Immature natural killer cell (primary cell): ENCODE results near the gene CYBA. TPM values are rescaled to one million over a fixed set of nuclear protein-coding genes. Genes with fewer than 3 reads are reported as not detected.
A peak's percentile ranks its signal among the peaks of the same experiment; 100 is the strongest.

Experiments
- DNase-seq, 3 donors: peaks; one replicate each; pipeline ENCODE4 v3.0.0; 2022; ENCODE audit warnings: mixed read lengths in 1 of 3
- H3K27ac Mint-ChIP-seq, 6 donors: one replicate each; pipeline ENCODE4 v1.8.0; 2020; ENCODE audit warnings: mixed read lengths in 6 of 6, mild to moderate bottlenecking in 5 of 6, inconsistent platforms in 4 of 6, moderate library complexity in 3 of 6
- H3K27me3 Mint-ChIP-seq, 3 donors: one replicate each; pipeline ENCODE4 v1.8.0; 2020 to 2021; ENCODE audit warnings: low read depth in 3 of 3, mild to moderate bottlenecking in 3 of 3, mixed read lengths in 3 of 3, moderate library complexity in 3 of 3, inconsistent platforms in 1 of 3
- H3K36me3 Mint-ChIP-seq, 3 donors: one replicate each; pipeline ENCODE4 v1.8.0; 2020; ENCODE audit warnings: mixed read lengths in 3 of 3, inconsistent platforms in 2 of 3, mild to moderate bottlenecking in 2 of 3
- H3K4me1 Mint-ChIP-seq, 2 donors: one replicate each; pipeline ENCODE4 v1.8.0; 2020; ENCODE audit warnings: inconsistent platforms in 2 of 2, mild to moderate bottlenecking in 2 of 2, mixed read lengths in 2 of 2, moderate library complexity in 1 of 2
- H3K4me3 Mint-ChIP-seq, 5 donors: one replicate each; pipeline ENCODE4 v1.8.0; 2020; ENCODE audit warnings: mild to moderate bottlenecking in 5 of 5, mixed read lengths in 5 of 5, inconsistent platforms in 3 of 5, moderate library complexity in 3 of 5
- H3K9me3 Mint-ChIP-seq, 6 donors: one replicate each; pipeline ENCODE4 v1.8.0; 2020; ENCODE audit warnings: mild to moderate bottlenecking in 6 of 6, mixed read lengths in 6 of 6, inconsistent platforms in 4 of 6, moderate library complexity in 3 of 6
- polyA plus RNA-seq, 3 donors: library from polyadenylated mRNA; unstranded; fragments of 300-500 nt; fragmentation: Illumina TruSeq; gene quantifications; one replicate each; pipeline ENCODE4 v1.2.3, GENCODE V29; 2021

CYBA gene
- polyA plus RNA-seq, 3 donors from 2014 or later = 2,079 to 2,787 (median 2,690) TPM

DNA sequence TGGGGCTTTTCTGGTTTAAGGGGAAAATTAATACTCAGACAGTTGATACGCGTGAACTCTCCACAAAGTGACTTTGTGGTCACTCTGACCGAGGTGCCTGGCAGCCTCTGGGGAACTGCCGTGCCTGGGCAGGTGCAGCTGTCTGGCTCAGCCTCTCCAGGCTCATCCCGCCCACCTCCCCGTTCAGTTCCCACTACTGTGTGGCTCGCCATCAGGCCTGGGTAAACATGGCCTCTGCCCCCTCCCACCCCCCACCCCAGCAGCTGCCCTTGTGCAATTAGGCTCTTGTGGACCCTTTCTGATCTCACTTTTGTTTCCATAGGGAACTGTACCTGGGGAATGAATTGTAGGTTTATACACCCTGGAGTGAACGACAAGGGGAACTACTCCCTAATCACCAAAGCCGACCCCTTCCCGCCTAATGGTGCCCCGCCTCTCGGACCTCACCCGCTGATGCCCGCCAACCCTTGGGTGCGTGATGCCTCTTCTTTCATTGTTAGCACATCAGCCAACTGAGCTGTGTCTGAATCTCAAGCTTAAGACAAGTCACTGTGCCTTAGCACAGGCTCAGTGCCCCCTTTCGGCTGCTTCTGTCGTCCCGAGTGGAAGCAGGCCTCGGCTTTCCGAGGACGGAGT is 52.9 kb downstream of the CYBA start:
- Mint-ChIP-seq H3K27me3 (peaks cover 0 to 3% (median 2%) of the 10 kb centered on the region in 3 donors), H3K27ac (no peak overlapping the region), H3K4me3 (no peak overlapping the region), H3K9me3 (no peaks in the 10 kb centered on the region), H3K4me1 (peaks cover 5 to 26% of the 10 kb centered on the region in 2 donors), H3K36me3 (peaks cover 5 to 22% (median 10%) of the 10 kb centered on the region in 3 donors)
- DNase-seq = no peak

GRCh38 chr16:88596483-88596882 is 54.4 kb downstream of the CYBA start:
- DNase-seq = no peak
- Mint-ChIP-seq H3K36me3 (peaks cover under 1 to 31% (median 16%) of the 10 kb centered on the region in 3 donors), H3K4me3 (no peak overlapping the region), H3K27me3 (peaks cover 0 to 6% (median 5%) of the 10 kb centered on the region in 3 donors), H3K4me1 (peaks cover 11 to 38% of the 10 kb centered on the region in 2 donors), H3K9me3 (no peaks in the 10 kb centered on the region), H3K27ac (no peak overlapping the region)

- Mint-ChIP-seq H3K9me3 (no peaks in the 10 kb centered on the region), H3K27me3 (peaks cover 0 to 6% (median 5%) of the 10 kb centered on the region in 3 donors), H3K27ac (peak overlapping the region in 1 of 6 donors; percentile 21), H3K36me3 (peaks cover 0 to 28% (median 16%) of the 10 kb centered on the region in 3 donors), H3K4me3 (no peak overlapping the region), H3K4me1 (peaks cover 11 to 37% of the 10 kb centered on the region in 2 donors)
- DNase-seq = no peak
Observed at GRCh38 chr16:88595921-88596320, 54.9 kb downstream of the CYBA start.

GRCh38 chr16:88595101-88595500 is 55.8 kb downstream of the CYBA start:
- no peak for DNase-seq
- H3K4me1 Mint-ChIP-seq = peaks cover 11 to 31% of the 10 kb centered on the region in 2 donors
- H3K4me3 Mint-ChIP-seq = no peak overlapping the region
- peaks cover 0 to 22% (median 16%) of the 10 kb centered on the region in 3 donors for H3K36me3 Mint-ChIP-seq
- H3K27ac Mint-ChIP-seq = no peak overlapping the region
- H3K27me3 Mint-ChIP-seq = peaks cover 0 to 5% (median 4%) of the 10 kb centered on the region in 3 donors
- H3K9me3 Mint-ChIP-seq = no peaks in the 10 kb centered on the region

DNA sequence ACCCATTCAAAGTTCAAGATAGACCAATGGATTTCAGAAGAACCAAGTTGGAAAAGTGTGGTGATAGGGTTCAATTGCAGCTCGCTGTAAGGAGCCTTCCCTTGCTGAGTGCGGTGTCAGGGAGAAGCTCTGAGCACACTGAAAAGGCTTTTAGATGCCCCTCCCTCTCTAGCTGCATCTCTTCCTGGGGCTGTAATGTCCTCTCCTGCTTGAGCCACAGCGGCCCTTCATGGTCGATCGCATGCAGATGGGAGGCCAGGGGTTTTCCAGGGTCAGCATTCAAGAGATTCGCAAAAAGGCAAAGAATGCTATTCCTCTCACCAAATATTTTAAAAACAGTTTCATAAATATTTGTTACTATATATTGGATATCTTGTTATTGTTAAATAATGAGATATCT is 56.9 kb downstream of the CYBA start:
- Mint-ChIP-seq H3K36me3 (peaks cover 0 to 23% (median 19%) of the 10 kb centered on the region in 3 donors), H3K9me3 (no peaks in the 10 kb centered on the region), H3K4me1 (peaks cover 11 to 30% of the 10 kb centered on the region in 2 donors), H3K27ac (no peak overlapping the region), H3K27me3 (peaks cover 0 to 5% (median 4%) of the 10 kb centered on the region in 3 donors), H3K4me3 (no peak overlapping the region)
- DNase-seq = no peak

DNA sequence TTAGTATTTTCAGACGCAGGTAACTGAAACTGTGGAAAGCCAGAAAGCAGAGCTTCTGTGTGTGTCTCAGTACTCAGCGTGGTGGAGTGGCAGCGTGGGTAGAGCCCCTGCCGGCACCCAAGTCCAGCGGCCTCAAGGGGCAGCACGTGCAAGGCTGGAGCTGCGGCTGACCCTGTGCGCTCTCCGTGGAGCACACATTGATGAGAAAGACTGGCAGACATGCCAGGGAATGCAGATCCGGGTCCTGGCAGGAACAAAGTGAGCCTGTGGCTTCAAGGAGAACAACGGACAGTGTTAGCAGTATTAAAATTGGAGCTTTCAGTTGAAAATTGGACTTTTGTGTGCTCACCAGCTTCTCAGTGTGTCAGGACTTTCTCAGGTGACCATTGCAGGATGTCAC is 57.4 kb downstream of the CYBA start:
- Mint-ChIP-seq H3K27me3 (peaks cover 0 to 5% (median 4%) of the 10 kb centered on the region in 3 donors), H3K4me3 (no peak overlapping the region), H3K27ac (no peak overlapping the region), H3K4me1 (peaks cover 11 to 30% of the 10 kb centered on the region in 2 donors), H3K9me3 (no peaks in the 10 kb centered on the region), H3K36me3 (peaks cover 0 to 24% (median 19%) of the 10 kb centered on the region in 3 donors)
- no peak for DNase-seq

Other genes with a start within 250 kb of the CYBA start
- gene ZFPM1, start 197.8 kb downstream of the CYBA start, polyA plus RNA-seq = under 1 TPM in 2 of 3 donors, not detected in 1; 0.14 to 0.75 TPM
- 10 to 100 TPM in 1 of 3 donors, 1 to 10 TPM in 2; 1.0 to 29.0 (median 8.7) TPM for gene ZC3H18, start 80.7 kb downstream of the CYBA start, polyA plus RNA-seq
- gene IL17C, start 12.5 kb downstream of the CYBA start, polyA plus RNA-seq = under 1 TPM in 2 of 3 donors, not detected in 1; 0.64 to 0.80 TPM
- 10 to 100 TPM; 79.4 to 96.6 (median 87.6) TPM for gene MVD, start 12.0 kb upstream of the CYBA start, polyA plus RNA-seq
- gene SNAI3, start 35.5 kb upstream of the CYBA start, polyA plus RNA-seq = 10 to 100 TPM in 2 of 3 donors, 1 to 10 TPM in 1; 9.0 to 12.4 (median 11.7) TPM
- 100 to 1,000 TPM; 129 to 157 (median 141) TPM for gene RNF166, start 55.4 kb upstream of the CYBA start, polyA plus RNA-seq
- 10 to 100 TPM; 21.4 to 23.0 (median 22.0) TPM for gene CTU2, start 55.5 kb upstream of the CYBA start, polyA plus RNA-seq
- gene PIEZO1, start 134.2 kb upstream of the CYBA start, polyA plus RNA-seq = 10 to 100 TPM in 2 of 3 donors, 1 to 10 TPM in 1; 5.2 to 41.2 (median 13.1) TPM
- gene CDT1, start 152.7 kb upstream of the CYBA start, polyA plus RNA-seq = 1 to 10 TPM in 2 of 3 donors, not detected in 1; 1.3 to 3.1 TPM
- gene APRT, start 160.9 kb upstream of the CYBA start, polyA plus RNA-seq = 100 to 1,000 TPM; 432 to 476 (median 450) TPM
- 10 to 100 TPM; 10.4 to 15.4 (median 10.9) TPM for gene GALNS, start 205.9 kb upstream of the CYBA start, polyA plus RNA-seq
- 100 to 1,000 TPM; 101 to 138 (median 113) TPM for gene TRAPPC2L, start 206.1 kb upstream of the CYBA start, polyA plus RNA-seq
- gene PABPN1L, start 215.6 kb upstream of the CYBA start, polyA plus RNA-seq = not detected